Measurements from ENCODE around the gene CHDH. TPM values are rescaled to one million over a fixed set of nuclear protein-coding genes. Genes with fewer than 3 reads are reported as not detected.

CHDH gene
- total RNA-seq, 1 experiment from 2014 or later: 8.8 TPM

DNA sequence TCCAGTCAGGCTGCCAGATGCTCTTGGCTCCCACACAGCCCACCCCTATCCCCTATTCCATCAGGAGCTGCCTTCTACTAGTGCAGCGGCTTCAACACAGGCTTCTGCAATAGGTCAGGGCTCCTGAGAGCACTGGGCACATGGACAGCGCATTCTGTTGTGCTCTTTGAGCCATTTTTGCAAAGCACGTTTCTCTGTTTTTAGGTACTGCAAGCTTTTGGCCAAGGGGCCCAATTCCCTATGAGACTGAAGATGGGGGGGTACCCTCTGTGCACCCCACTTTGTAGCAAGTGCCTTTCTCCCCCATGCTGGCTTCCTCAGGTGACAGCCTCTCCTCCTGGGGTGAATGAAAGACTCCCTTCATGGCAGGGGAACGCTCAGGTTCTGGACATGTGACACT is 31.2 kb downstream of the CHDH start:
- Histone ChIP-seq H3K4me3 (ENCODE audit: insufficient read depth, low read depth, low read length) (no peak overlapping the region), H3K27me3 (ENCODE audit: control insufficient read depth, insufficient read depth, low read length) (no peaks in the 10 kb centered on the region), H3K36me3 (replicated peaks; ENCODE audit: control insufficient read depth, insufficient read depth, low read length) (peaks cover 6% of the 10 kb centered on the region; the same call in 1 of the 2 replicates)
- no peak for DNase-seq

DNA sequence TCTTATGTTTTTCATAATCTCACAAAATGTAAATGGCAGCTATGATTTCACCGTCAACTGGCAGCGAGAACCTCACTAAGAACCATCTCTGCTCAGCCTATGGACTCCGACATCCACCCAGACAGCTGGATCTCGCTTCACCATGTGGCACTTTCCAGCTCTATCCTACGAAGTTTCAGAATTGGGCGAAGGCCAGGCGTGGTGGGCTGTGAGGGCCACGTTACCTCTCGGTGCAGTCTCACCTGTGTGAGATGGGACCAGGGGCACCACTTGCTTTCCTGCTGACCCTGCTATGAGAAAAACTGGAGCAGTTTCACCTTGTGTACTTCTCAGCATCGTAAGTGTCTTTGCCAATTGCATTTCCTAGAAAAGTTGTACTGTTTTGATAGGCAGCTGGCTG is 32.3 kb downstream of the CHDH start:
- no peak for DNase-seq
- no peaks in the 10 kb centered on the region for H3K27me3 ChIP-seq (ENCODE audit: control insufficient read depth, insufficient read depth, low read length)
- H3K36me3 ChIP-seq (replicated peaks; ENCODE audit: control insufficient read depth, insufficient read depth, low read length): peaks cover 2% of the 10 kb centered on the region; the same call in 1 of the 2 replicates
- H3K4me3 ChIP-seq (ENCODE audit: insufficient read depth, low read depth, low read length): no peak overlapping the region

DNA sequence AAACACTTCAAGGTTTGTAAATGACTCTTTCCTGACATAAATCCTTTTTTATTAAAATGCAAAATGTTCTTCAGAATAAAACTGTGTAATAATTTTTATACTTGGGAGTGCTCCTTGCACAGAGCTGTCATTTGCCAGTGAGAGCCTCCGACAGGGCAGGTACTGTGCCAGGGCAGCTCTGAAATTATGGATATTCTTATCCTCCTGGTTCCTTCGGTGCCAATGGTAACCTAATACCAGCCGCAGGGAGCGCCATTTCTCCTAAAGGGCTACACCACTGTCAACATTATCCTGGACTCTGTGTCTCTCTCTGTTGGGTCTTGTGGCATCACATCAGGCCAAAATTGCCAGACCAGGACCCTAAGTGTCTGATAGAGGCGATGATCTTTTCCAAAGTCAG is 33.0 kb downstream of the CHDH start:
- H3K36me3 ChIP-seq (replicated peaks; ENCODE audit: control insufficient read depth, insufficient read depth, low read length): no peaks in the 10 kb centered on the region; the same call in 1 of the 2 replicates
- DNase-seq: no peak

DNA sequence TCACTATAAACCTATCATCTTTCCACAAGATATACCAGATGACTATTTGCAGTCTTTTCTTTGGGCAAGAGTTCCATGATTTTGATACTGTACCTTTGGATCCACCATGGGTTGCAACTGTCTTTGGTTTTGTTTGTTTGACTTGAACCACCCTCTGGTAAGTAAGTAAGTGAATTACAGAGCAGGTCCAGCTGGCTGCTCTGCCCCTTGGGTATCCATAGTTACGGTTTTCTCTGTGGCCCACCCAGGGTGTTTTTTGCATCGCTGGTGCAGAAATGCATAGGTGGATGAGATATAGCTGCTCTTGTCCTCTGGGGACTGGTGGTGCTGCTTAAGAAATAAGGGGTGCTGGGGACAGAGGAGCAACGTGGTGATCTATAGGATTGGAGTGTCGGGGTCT is 33.8 kb downstream of the CHDH start:
- peak; percentile 83 for DNase-seq
- no peak overlapping the region for H3K4me3 ChIP-seq (ENCODE audit: insufficient read depth, low read depth, low read length)
- no peaks in the 10 kb centered on the region for H3K27me3 ChIP-seq (ENCODE audit: control insufficient read depth, insufficient read depth, low read length)

More for the DNA sequence above, 33.0 kb downstream of the CHDH start:
- no peak overlapping the region for H3K4me3 ChIP-seq (ENCODE audit: insufficient read depth, low read depth, low read length)
- no peaks in the 10 kb centered on the region for H3K27me3 ChIP-seq (ENCODE audit: control insufficient read depth, insufficient read depth, low read length)

DNA sequence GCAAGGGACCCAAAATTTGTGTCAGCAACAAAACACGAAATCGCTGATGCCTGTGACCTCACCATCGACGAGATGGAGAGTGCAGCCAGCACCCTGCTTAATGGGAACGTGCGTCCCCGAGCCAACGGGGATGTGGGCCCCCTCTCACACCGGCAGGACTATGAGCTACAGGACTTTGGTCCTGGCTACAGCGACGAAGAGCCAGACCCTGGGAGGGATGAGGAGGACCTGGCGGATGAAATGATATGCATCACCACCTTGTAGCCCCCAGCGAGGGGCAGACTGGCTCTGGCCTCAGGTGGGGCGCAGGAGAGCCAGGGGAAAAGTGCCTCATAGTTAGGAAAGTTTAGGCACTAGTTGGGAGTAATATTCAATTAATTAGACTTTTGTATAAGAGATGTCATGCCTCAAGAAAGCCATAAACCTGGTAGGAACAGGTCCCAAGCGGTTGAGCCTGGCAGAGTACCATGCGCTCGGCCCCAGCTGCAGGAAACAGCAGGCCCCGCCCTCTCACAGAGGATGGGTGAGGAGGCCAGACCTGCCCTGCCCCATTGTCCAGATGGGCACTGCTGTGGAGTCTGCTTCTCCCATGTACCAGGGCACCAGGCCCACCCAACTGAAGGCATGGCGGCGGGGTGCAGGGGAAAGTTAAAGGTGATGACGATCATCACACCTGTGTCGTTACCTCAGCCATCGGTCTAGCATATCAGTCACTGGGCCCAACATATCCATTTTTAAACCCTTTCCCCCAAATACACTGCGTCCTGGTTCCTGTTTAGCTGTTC is 34.9 kb downstream of the CHDH start:
- H3K27me3 ChIP-seq (ENCODE audit: control insufficient read depth, insufficient read depth, low read length): no peaks in the 10 kb centered on the region
- H3K36me3 ChIP-seq (replicated peaks; ENCODE audit: control insufficient read depth, insufficient read depth, low read length): no peaks in the 10 kb centered on the region; the same call in 1 of the 2 replicates
- H3K4me3 ChIP-seq (ENCODE audit: insufficient read depth, low read depth, low read length): no peak overlapping the region
- no peak for DNase-seq

More for the DNA sequence above, 33.8 kb downstream of the CHDH start:
- H3K36me3 ChIP-seq (replicated peaks; ENCODE audit: control insufficient read depth, insufficient read depth, low read length): no peaks in the 10 kb centered on the region; the same call in 1 of the 2 replicates

DNA sequence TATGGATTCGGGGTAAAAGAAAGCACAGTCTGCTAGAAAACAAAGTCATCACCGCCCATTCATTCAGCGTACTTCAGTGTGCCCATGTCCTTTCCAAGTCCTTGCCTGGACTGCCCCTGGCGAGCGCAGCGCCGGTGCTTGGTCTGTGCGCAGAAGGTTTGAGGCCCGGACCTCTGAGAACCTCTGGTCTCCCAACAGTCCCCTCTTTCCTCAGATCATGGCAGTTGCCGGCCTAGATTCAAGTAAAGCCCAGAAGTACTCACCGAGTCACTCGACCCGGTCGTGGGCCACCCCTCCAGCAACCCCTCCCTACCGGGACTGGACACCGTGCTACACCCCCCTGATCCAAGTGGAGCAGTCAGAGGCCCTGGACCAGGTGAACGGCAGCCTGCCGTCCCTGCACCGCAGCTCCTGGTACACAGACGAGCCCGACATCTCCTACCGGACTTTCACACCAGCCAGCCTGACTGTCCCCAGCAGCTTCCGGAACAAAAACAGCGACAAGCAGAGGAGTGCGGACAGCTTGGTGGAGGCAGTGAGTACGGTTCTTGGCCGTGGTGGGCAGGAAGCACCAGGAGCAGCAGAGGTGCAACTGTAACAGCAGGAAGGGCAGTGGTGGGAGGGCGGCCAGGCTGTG is 36.3 kb downstream of the CHDH start:
- Histone ChIP-seq H3K36me3 (replicated peaks; ENCODE audit: control insufficient read depth, insufficient read depth, low read length) (no peaks in the 10 kb centered on the region), H3K4me3 (ENCODE audit: insufficient read depth, low read depth, low read length) (no peak overlapping the region), H3K27me3 (ENCODE audit: control insufficient read depth, insufficient read depth, low read length) (no peaks in the 10 kb centered on the region)
- DNase-seq: no peak

DNA sequence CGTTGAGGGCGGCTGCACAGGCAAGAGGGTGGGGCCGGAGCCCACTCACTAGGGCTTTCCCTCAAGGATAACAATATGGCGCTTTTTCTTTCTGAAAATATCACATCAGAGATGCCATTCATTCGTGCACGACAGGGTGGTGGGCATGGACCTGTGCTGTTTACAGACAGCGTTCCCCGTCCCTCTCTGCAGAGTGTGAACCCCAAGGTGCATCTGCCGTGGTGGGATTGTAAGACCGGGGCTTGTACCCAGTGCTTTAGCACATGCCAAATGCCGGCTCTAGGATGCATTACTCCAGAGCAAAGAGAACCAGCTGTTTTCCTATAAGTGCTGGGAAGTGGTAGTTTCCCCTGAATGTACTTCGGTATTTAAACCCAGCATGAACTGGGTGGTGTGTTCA is 37.0 kb downstream of the CHDH start:
- H3K36me3 ChIP-seq (replicated peaks; ENCODE audit: control insufficient read depth, insufficient read depth, low read length): no peaks in the 10 kb centered on the region
- H3K4me3 ChIP-seq (ENCODE audit: insufficient read depth, low read depth, low read length): no peak overlapping the region
- no peak for DNase-seq
- no peaks in the 10 kb centered on the region; the same call in 1 of the 2 replicates for H3K27me3 ChIP-seq (ENCODE audit: control insufficient read depth, insufficient read depth, low read length)

DNA sequence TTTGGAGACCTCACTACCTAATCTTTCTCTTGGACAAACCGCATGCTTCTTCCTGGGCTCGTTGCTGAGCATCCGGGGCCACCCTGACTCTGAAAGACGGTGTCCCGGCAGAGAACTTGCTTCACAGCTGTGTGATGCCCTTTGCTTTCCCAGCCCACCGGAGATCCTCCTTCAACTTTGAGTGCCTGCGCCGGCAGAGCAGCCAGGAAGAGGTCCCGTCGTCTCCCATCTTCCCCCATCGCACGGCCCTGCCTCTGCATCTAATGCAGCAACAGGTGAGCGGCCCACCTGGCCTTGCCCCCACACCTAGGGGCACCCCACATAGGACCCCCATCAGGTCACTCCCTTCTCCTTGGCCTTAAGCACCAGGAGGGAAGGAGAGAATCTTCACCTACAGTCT is 37.7 kb downstream of the CHDH start:
- no peaks in the 10 kb centered on the region for H3K36me3 ChIP-seq (replicated peaks; ENCODE audit: control insufficient read depth, insufficient read depth, low read length)
- no peaks in the 10 kb centered on the region; the same call in 1 of the 2 replicates for H3K27me3 ChIP-seq (ENCODE audit: control insufficient read depth, insufficient read depth, low read length)
- H3K4me3 ChIP-seq (ENCODE audit: insufficient read depth, low read depth, low read length): no peak overlapping the region
- DNase-seq: no peak

DNA sequence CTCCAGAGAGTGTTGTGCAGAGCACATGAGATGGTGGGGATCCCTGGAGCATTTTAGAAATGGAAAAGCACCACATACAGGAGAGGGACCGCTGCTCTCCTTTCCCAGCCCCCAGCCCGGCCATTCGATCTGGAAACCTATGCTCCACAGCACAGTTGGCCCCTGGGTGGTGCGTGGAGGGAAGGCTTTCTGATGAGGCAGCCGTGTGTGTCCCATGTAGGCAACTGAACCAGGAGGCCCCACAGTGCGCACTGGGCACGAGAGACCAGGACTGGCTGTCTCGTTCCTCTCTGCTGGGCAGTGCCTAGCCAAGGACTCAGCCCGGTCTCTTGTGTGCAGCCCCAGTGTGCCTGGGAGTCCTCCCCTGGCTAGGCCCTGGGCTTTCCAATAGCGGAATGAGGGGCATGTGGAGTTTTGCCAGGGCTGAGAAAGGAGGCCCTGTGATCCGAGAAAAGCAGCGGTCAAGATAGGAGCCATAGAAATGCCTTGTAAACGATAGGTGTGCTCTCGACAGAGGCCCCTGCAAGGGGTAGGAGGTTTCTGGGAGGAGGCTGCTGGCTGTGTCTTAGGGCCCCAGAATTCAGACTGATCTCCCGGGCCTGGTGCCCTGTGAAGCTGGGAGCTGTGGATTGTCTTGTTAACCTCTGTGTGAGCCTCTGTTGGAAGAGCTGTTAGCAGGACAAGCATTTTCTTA is 39.0 kb downstream of the CHDH start:
- Histone ChIP-seq H3K27me3 (ENCODE audit: control insufficient read depth, insufficient read depth, low read length) (no peaks in the 10 kb centered on the region; the same call in 1 of the 2 replicates), H3K36me3 (replicated peaks; ENCODE audit: control insufficient read depth, insufficient read depth, low read length) (no peaks in the 10 kb centered on the region), H3K4me3 (ENCODE audit: insufficient read depth, low read depth, low read length) (no peak overlapping the region)
- DNase-seq: no peak

DNA sequence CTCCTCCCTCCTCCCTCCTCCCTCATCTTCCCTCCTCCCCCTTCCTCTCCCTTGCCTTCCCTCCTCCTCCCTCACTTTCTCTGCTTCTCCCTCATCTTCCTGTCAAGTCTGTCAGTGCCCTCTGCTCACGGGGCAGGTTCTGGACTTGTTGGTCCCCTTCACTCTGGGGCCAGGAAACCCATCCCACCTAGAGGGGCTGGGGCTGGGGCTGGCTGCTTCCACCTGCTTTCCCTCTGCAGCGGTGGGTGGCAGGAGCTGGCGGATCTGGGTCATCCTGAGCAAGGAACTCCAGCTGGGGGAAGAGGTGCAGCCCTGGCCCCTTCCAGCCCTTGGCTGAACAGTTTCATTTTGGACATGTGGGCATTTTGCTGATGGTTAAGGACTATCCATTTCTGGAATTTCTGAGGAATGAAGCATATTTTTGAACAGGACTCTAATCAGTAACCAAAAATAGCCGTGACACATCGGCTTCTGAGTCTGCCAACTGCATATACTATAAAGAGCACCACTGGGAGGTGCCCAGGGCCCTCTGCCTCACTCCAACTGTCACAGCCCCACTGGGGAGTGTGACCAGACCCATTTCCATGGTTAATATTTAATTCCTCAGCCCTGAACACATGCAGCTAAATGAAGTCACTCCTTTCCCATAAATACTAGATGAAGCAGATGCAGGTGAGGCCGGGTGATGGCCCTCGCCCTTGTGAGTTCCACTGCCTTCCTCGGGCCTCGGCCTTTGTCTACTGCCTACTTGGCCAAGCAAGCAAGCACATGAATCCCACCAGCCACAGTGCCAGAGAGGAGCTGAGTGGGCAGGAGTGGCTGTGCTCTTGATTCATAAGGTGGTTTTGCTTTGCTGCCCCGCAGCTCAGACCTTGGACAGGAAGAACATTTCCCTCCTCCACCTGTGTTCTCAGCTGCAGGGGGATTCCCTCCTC is 39.8 kb downstream of the CHDH start:
- H3K27me3 ChIP-seq (ENCODE audit: control insufficient read depth, insufficient read depth, low read length): no peaks in the 10 kb centered on the region; the same call in 1 of the 2 replicates
- H3K36me3 ChIP-seq (replicated peaks; ENCODE audit: control insufficient read depth, insufficient read depth, low read length): no peaks in the 10 kb centered on the region
- no peak for DNase-seq

DNA sequence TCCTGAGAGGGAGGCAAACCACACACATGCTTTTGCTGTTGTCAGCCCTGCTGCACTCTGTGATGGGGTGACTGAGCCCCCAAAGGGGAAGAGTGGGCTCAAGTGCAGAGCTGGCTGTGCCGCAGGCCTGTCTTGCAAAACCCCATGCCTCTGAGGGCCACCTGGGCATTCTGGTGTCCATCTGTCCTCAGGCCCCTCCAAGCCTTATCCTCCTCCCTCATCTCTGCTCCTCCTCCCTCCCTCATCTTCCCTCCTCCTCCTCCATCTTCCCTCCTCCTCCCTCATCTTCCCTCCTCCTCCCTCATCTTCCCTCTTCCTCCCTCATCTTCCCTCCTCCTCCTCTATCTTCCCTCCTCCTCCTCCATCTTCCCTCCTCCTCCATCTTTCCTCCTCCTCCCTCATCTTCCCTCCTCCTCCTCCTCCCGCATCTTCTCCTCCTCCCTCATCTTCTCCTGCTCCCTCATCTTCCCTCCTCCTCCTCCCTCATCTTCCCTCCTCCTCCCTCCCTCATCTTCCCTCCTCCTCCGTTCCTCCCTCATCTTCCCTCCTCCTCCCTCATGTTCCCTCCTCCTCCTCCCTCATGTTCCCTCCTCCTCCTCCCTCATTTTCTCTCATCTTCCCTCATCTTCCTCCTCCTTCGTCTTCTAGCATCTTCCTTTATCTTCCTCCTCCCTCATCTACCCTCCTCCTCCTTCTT is 40.6 kb downstream of the CHDH start:
- Histone ChIP-seq H3K4me3 (ENCODE audit: insufficient read depth, low read depth, low read length) (no peak overlapping the region), H3K36me3 (replicated peaks; ENCODE audit: control insufficient read depth, insufficient read depth, low read length) (no peaks in the 10 kb centered on the region), H3K27me3 (ENCODE audit: control insufficient read depth, insufficient read depth, low read length) (no peaks in the 10 kb centered on the region; the same call in 1 of the 2 replicates)
- no peak for DNase-seq

More for the DNA sequence above, 39.8 kb downstream of the CHDH start:
- no peak overlapping the region for H3K4me3 ChIP-seq (ENCODE audit: insufficient read depth, low read depth, low read length)

DNA sequence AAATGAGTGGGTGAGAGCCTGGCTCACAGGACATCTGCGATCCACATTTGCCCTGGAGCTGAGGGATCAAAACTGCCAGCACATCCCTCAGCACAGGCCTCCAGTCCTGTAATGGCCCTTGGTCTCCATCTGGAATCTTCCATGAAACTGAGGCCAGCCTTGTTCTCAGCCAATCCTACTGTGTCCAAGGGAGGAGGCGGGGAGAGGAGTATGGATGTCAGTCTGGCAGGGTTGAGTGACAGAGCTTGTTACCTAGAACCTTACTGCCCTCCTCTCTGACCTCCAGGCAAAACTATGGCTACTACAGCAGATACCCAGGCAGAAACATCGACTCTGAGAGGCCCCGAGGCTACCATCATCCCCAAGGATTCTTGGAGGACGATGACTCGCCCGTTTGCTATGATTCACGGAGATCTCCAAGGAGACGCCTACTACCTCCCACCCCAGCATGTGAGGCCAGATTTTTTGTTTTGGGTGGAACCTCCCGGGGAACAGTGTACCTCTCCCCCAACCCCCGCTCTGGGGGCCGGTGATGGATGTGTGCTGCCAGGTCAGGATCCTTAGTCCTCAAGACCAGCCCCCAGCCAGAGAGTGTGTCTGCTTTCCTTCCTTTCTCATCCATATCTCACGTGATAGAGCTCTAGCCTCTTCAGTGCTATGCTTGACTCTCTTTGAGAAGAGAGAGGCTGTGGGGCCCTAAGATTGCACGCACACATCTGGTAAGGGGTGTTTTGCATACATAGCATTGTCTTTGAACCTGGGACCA is 41.3 kb downstream of the CHDH start:
- Histone ChIP-seq H3K36me3 (replicated peaks; ENCODE audit: control insufficient read depth, insufficient read depth, low read length) (no peaks in the 10 kb centered on the region), H3K4me3 (ENCODE audit: insufficient read depth, low read depth, low read length) (no peak overlapping the region), H3K27me3 (ENCODE audit: control insufficient read depth, insufficient read depth, low read length) (no peaks in the 10 kb centered on the region; the same call in 1 of the 2 replicates)
- DNase-seq: no peak
